Activated CD4-positive, CD25-positive, alpha-beta regulatory T cell treated with anti-CD3 and anti-CD28 coated beads, Interleukin-2, amount 50 U/mL, for 16 hours (primary cell): Measurements from ENCODE around the gene WDFY2.
A peak's percentile ranks its signal among the peaks of the same experiment; 100 is the strongest.
"Not testable (repeated sequence)": the region's sequence is repeated elsewhere in the genome, so short reads cannot be mapped to it uniquely, and the experiment has no call there.

Experiments used
- DNase-seq: peaks from one replicate; pipeline ENCODE4 v3.0.0-alpha.2; 2020; ENCODE audit warnings: low read depth, low spot score

The WDFY2 gene, protein sequence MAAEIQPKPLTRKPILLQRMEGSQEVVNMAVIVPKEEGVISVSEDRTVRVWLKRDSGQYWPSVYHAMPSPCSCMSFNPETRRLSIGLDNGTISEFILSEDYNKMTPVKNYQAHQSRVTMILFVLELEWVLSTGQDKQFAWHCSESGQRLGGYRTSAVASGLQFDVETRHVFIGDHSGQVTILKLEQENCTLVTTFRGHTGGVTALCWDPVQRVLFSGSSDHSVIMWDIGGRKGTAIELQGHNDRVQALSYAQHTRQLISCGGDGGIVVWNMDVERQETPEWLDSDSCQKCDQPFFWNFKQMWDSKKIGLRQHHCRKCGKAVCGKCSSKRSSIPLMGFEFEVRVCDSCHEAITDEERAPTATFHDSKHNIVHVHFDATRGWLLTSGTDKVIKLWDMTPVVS

DNA sequence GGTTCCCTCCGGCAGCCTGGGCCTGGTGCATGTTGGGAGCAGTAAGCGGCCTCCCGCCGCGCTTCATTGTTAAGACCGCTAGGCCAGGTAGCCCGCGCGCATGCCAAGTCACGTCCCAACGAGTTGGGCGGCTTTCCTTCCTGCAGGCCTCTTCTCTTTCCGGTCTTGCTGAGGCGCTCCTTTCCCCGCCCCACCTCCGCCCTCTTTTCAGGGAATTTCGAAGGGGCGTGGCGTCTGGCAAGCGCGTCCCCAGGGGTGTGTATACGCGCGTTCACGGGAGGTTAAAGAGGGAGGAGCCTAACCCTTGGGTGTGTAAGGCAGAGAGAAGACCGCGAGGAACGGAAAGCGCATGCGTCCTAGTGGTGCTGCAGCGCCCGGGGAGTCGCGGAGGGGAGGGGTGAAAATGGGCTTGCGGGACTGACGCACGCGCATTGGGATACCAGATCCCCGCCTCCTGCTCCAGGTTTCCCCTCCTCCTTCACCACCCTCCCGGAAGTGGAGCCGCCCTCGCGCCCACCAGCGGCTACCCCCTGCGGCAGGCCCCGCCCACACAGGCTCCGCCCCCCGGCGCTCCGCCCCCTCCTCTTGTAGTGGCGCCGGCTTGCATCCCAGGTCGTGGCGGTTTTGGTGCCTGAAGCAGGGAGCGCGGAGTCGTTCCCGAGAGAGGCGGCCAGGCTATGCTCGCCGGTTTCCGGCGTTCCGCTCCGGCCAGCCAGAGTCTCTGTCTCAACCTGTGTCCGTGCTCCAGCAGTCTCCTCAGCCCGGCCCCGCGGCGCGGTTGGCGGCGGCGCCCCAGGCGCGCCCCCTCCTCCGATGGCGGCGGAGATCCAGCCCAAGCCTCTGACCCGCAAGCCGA lies at the start of gene WDFY2:
Gene WDFY2 (plus strand): TSS at position 588 of the 856 bp plus-strand sequence. CDS start 226 bp downstream, at position 814.
- DNase-seq, result peak; percentile 95

DNA sequence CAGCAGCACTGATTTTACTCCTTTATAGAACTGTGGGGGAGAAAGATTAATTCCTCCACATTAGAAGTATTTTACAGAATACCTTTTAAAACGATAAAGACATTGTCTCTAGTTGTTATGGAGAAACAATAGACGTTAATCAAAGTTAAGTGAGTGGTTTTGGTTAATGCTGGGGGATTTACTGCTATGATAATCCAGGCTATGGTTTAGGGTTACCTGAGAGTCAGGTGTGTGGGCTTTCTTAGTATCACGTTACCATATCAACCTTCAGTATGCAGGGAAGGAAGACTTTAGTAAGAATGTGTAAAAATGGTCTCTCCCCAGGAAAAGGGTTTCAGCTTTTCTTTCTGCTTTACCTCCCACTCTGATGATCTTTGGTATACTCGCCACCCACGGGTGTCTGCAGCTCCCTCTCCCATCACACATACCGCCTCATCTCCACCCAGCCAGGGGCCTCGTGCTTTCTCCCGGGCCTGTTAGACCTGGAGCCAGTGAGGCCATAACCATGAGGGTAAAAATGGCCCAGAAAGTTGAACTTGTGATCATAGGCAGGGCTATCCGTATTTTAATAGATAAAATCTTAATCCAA lies 45.6 kb upstream of the WDFY2 start:
- no peak for DNase-seq

GRCh38 chr13:51539887-51540286 lies 44.4 kb upstream of the WDFY2 start:
- no peak for DNase-seq

- no peak for DNase-seq
Measured at GRCh38 chr13:51541037-51541436, 43.2 kb upstream of the WDFY2 start.

DNA sequence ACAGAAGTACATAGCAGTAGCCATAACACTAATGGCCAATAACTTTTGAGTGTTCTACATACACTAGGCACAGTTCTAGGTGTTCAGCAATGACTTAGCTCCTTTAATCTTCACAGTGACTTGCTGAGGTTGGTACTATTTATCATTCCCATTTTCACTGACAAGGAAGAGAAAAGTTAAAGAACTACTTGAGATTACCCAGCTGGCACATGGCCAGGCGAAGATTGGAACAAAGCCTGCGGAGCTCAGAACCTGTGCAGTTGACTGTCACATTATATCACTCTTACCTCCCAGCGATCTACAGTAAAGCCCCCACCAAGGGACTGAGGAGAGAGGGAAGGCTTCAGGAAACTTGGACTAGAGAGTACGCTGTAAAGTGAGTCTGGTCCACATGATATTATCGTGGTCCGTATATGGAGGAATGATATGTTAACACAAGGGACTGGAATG lies 42.4 kb upstream of the WDFY2 start:
- DNase-seq, result no peak

- DNase-seq, result no peak
Measured at GRCh38 chr13:51542346-51543242, 41.7 kb upstream of the WDFY2 start.

- DNase-seq, result not testable (repeated sequence)
Measured at GRCh38 chr13:51545446-51545845, 38.8 kb upstream of the WDFY2 start.

DNA sequence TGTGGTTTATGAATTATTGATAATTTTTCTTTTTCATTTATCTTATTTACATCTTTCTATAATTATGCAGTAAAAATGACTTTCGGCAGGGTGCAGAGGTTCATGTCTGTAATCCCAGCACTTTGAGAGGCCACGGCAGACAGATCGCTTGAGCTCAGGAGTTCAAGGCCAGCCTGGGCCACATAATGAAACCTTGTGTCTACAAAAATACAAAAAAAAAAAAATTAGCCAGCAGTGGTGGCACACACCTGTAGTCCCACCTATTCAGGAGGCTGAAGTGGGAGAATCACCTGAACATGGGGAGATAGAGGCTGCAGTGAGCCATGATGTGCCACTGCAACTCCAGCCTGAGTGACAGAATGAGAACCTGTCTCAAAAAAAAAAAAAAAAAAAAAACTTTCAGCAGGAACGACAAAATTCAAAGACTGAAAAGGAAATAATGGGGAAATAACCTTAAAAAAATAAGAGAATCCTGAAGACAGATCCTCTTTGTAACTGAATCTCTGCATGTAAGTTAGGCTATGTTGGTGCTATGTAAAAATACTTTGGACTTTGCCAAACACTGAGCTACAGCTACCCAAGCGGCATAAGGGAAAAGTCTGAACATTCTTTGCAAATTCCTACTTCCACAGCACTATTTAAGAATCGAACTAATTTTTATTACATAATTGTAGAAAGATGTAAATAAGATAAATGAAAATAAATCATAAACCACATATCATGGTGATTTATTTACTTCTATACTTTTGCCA lies 36.7 kb upstream of the WDFY2 start:
- no peak for DNase-seq

GRCh38 chr13:51549050-51549449 lies 35.2 kb upstream of the WDFY2 start:
- DNase-seq, result no peak

- DNase-seq, result no peak
Measured at GRCh38 chr13:51549593-51549992, 34.7 kb upstream of the WDFY2 start.

- no peak for DNase-seq
Measured at GRCh38 chr13:51550151-51550550, 34.1 kb upstream of the WDFY2 start.

GRCh38 chr13:51551416-51551815 lies 32.8 kb upstream of the WDFY2 start:
- no peak for DNase-seq

DNA sequence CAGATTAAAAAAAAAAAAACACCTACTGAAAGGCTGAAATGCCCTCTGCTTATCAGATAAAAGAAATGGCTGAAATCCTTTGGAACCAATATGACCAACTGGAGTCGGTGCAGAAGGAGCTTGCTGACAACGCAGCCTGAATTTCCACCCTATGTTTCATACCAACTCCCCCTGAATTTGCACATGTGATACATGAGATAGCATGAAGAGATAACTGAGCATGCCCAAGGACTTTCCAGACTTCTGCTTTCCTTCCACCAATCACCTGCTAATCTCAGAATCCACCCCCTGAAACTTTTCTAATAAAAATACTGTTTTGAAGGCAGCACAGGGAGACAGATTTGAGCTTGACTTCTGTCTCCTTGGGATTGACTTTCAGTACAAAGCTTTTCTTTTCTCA lies 32.2 kb upstream of the WDFY2 start:
- DNase-seq, result no peak

DNA sequence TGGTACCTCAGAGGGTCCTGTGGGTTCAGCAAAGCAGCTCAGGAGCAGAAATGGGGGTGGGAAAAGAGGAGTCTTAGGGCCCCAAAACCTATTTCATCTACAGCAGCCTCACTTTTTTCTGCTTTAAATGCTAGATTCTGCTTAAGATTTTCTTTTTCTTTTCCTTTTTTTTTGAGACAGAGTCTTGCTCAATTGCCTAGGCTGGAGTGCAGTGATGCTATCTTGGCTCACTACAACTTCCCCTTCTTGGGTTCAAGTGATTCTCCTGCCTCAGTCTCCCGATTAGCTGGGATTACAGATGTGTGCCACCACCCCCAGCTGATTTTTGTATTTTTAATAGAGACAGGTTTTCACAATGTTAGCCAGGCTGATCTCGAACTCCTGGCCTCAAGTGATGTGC lies 30.7 kb upstream of the WDFY2 start:
- no peak for DNase-seq

DNA sequence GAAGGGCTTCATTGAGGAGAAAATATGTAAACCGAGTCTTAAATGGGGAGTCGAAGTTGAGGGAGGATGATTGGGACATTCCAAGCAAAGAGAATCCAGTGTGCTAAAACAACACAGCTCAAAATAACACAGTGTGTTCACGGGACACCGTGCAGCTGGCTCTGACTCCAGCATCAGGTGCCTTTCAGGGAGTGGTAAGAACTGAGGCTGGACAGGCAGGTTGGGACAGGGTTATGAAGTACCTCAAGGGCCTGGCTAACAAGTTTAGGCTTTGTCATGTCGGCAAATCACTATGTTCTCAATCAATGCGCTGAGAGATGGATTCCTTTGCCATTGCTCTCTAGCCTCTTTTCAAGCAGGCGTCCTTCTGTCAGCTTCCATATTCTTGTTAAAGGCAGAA lies 27.5 kb upstream of the WDFY2 start:
- no peak for DNase-seq

DNA sequence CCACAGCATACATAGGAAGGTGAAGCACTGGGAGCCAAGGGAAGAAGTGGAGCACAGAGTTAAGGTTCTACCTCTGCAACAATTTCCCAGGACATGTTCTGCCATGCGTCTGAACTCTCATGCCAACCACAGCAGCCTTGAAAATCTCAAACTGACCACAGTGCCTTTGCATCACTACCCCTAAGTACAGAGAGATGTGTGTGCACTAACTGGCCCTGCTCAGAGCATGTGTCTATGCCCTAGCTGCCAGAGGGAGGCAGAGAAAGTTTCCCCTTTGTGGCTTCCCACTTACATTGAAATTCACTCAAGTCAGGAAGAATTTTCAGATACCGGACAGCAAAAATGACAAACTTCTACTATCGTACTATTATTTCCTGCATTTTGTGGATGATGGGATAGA lies 26.8 kb upstream of the WDFY2 start:
- no peak for DNase-seq

DNA sequence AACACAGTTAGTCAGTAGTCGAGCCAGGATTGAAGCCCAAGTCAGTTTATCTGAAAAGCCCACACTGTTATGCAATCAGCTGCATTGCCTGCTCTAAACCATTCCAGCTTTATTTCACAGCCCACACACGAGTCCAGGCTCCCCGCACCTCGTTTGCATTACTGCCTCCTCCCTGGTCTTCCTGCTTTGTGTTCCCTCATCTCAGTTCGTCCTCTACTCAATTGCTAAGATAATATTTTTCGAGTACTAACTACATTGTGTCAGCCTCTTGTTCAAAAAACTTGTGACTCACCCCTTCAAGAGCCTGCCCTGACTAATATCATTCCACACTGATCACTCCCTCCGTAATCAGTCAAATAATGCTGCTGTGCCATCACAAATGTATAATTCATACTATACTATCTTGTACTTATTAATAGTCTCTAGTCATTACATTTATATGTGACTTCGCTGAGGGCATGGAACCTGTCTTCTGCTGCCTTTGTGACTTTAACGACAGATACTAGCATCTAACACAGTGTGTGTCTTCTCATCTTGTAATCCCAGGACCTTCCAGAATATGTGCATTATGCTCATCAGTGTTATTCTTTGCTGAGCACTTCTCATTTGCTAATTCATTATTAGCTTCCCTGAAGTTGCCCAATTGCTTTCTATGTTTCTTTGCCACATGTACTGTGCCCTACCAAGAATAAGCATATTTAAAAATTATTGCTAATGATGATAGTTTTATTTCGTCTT lies 26.2 kb upstream of the WDFY2 start:
- no peak for DNase-seq

DNA sequence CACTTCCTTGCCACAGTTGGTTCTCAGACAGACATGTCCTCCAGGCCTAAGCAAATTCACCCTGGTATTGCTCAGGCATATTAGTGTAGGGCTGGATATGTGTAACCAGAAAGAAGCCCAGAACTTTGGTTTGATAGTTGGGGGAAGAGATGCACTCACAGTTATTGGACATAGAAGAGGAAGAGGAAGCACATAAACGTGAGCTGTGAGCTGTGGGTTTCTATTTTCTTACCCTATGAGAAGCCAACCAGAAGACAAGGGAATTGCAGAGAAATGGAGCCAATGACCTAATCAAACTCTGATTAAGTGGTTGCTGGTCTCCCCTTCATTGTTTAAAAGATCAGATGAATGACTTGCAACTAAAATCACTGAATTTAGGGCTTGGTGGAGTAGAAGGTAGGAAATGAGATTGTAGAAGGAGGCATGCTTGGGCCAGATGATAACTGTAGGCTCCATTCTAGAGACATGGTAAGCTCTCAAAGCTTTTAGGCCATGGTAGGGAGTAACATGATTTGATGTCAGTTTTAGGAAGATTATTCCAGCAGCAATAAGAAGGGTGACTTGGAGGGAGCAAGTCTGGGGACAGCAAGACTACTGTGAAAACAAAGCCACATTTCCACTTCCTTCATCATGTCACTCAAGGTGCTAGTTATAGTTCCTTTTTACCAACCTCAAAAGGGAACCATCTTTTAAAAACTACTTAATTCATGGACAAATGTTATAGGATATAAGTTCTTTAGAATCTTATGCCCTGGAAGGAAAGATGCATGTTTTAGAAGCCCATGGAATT lies 24.1 kb upstream of the WDFY2 start:
- DNase-seq, result no peak
